Measurements from ENCODE around the gene ZNF709. TPM values are rescaled to one million over a fixed set of nuclear protein-coding genes. Genes with fewer than 3 reads are reported as not detected.
"Not testable (repeated sequence)": the region's sequence is repeated elsewhere in the genome, so short reads cannot be mapped to it uniquely, and the experiment has no call there.

The ZNF709 gene
- 0.58 and 1.7 TPM in 2 replicates for total RNA-seq

GRCh38 chr19:12484371-12485051, at the start of gene ZNF709:
Gene ZNF709 (minus strand): TSS chr19:12484816. CDS start chr19:12484657, 159 bp downstream.
- peak; percentile 42 for DNase-seq (ENCODE audit: extremely low read depth, low read depth, low spot score)

- no peak for DNase-seq (ENCODE audit: extremely low read depth, low read depth, low spot score)
Observed at GRCh38 chr19:12527034-12527836, 42.6 kb upstream of the ZNF709 start.

- no peak for DNase-seq (ENCODE audit: extremely low read depth, low read depth, low spot score)
Observed at GRCh38 chr19:12526542-12526941, 41.9 kb upstream of the ZNF709 start.

GRCh38 chr19:12521996-12522395, 37.4 kb upstream of the ZNF709 start:
- DNase-seq (ENCODE audit: extremely low read depth, low read depth, low spot score), result no peak

GRCh38 chr19:12513531-12514061, 29.0 kb upstream of the ZNF709 start:
- no peak for DNase-seq (ENCODE audit: extremely low read depth, low read depth, low spot score)

- DNase-seq (ENCODE audit: extremely low read depth, low read depth, low spot score), result no peak
Observed at GRCh38 chr19:12497032-12497431, 12.4 kb upstream of the ZNF709 start.

GRCh38 chr19:12496480-12496879, 11.9 kb upstream of the ZNF709 start:
- DNase-seq (ENCODE audit: extremely low read depth, low read depth, low spot score), result no peak

GRCh38 chr19:12495002-12495802, 10.6 kb upstream of the ZNF709 start:
- DNase-seq (ENCODE audit: extremely low read depth, low read depth, low spot score), result peak; percentile 37

- DNase-seq (ENCODE audit: extremely low read depth, low read depth, low spot score), result no peak
Observed at GRCh38 chr19:12494260-12494860, 9.7 kb upstream of the ZNF709 start.

GRCh38 chr19:12486265-12486783, 1.7 kb upstream of the ZNF709 start:
- DNase-seq (ENCODE audit: extremely low read depth, low read depth, low spot score), result not testable (repeated sequence)

- no peak for DNase-seq (ENCODE audit: extremely low read depth, low read depth, low spot score)
Observed at GRCh38 chr19:12485571-12485970, 955 bp upstream of the ZNF709 start.

GRCh38 chr19:12485052-12485416, 418 bp upstream of the ZNF709 start:
- no peak for DNase-seq (ENCODE audit: extremely low read depth, low read depth, low spot score)

GRCh38 chr19:12484011-12484370, 625 bp downstream of the ZNF709 start:
- no peak for DNase-seq (ENCODE audit: extremely low read depth, low read depth, low spot score)

- no peak for DNase-seq (ENCODE audit: extremely low read depth, low read depth, low spot score)
Observed at GRCh38 chr19:12482509-12482886, 2.1 kb downstream of the ZNF709 start.

GRCh38 chr19:12481781-12482508, 2.7 kb downstream of the ZNF709 start:
- DNase-seq (ENCODE audit: extremely low read depth, low read depth, low spot score), result no peak

GRCh38 chr19:12478234-12478941, 6.2 kb downstream of the ZNF709 start:
- no peak for DNase-seq (ENCODE audit: extremely low read depth, low read depth, low spot score)

- not testable (repeated sequence) for DNase-seq (ENCODE audit: extremely low read depth, low read depth, low spot score)
Observed at GRCh38 chr19:12467651-12468050, 17.0 kb downstream of the ZNF709 start.

GRCh38 chr19:12465211-12465610, 19.4 kb downstream of the ZNF709 start:
- DNase-seq (ENCODE audit: extremely low read depth, low read depth, low spot score), result no peak

GRCh38 chr19:12464769-12465168, 19.8 kb downstream of the ZNF709 start:
- DNase-seq (ENCODE audit: extremely low read depth, low read depth, low spot score), result no peak
